DND-41 (cell line): ENCODE results near the gene CAMK2A.

Experiments
- ATAC-seq: fragments of 200-7000 bp; cut with Tn5 transposase; 3 replicates; pipeline ENCODE4 v1.9.1; 2021; ENCODE audit warnings: low read depth; ENCODE audit not compliant: insufficient read depth
- DNase-seq: peaks from one replicate; pipeline ENCODE4 v3.0.0-alpha.2; 2020
- H2AFZ ChIP-seq: 2 replicates; pipeline ENCODE4 v1.6.0; 2012; ENCODE audit warnings: low read depth, low read length
- H3K27ac ChIP-seq: 2 replicates; pipeline ENCODE4 v1.5.1; 2012; ENCODE audit warnings: low read length, inconsistent platforms
- H3K27me3 ChIP-seq: fragments of 200-600 bp; sonication (generic); 2 replicates; pipeline ENCODE4 v1.6.0; 2012; ENCODE audit warnings: low read length, mild to moderate bottlenecking, inconsistent platforms; ENCODE audit not compliant: insufficient read depth, poor library complexity
- H3K36me3 ChIP-seq: 2 replicates; pipeline ENCODE4 v1.5.1; 2012; ENCODE audit warnings: low read length, inconsistent platforms; ENCODE audit not compliant: insufficient read depth
- H3K4me1 ChIP-seq: 2 replicates; pipeline ENCODE4 v1.5.1; 2012; ENCODE audit warnings: mild to moderate bottlenecking, low read length; ENCODE audit not compliant: insufficient read depth
- H3K4me2 ChIP-seq: 2 replicates; pipeline ENCODE4 v1.6.0; 2012; ENCODE audit warnings: mild to moderate bottlenecking, moderate library complexity, low read length, inconsistent platforms; ENCODE audit not compliant: insufficient read depth
- H3K4me3 ChIP-seq, 2 experiments: fragments of 200-600 bp in 1 of 2; shearing (Covaris generic) in 1 of 2; 2 replicates each; pipeline ENCODE4 v1.5.1; 2012 to 2016; ENCODE audit warnings: inconsistent platforms in 2 of 2, low read length in 2 of 2, mild to moderate bottlenecking in 2 of 2, low read depth in 1 of 2, moderate library complexity in 1 of 2
- H3K79me2 ChIP-seq: 2 replicates; pipeline ENCODE4 v1.6.0; 2012; ENCODE audit warnings: low read length, inconsistent platforms; ENCODE audit not compliant: insufficient read depth
- H3K9ac ChIP-seq: 2 replicates; pipeline ENCODE4 v1.6.0; 2012; ENCODE audit warnings: low read depth, mild to moderate bottlenecking, inconsistent platforms, low read length, moderate library complexity
- H3K9me3 ChIP-seq: 2 replicates; pipeline ENCODE4 v1.5.1; 2012; ENCODE audit warnings: low read length, moderate library complexity, mild to moderate bottlenecking, inconsistent platforms; ENCODE audit not compliant: insufficient read depth, severe bottlenecking
- H4K20me1 ChIP-seq: 2 replicates; pipeline ENCODE4 v1.6.0; 2012; ENCODE audit warnings: low read length; ENCODE audit not compliant: insufficient read depth
- EZH2 ChIP-seq: IDR thresholded peaks from 3 replicates; pipeline ENCODE4 v1.6.1; 2012; ENCODE audit warnings: borderline replicate concordance, low read depth, mild to moderate bottlenecking, moderate library complexity, low read length, inconsistent platforms; ENCODE audit not compliant: severe bottlenecking
- TF ChIP-seq, protein P1 (sequence below): IDR thresholded peaks from 2 replicates; pipeline ENCODE4 v1.5.1; 2012; ENCODE audit warnings: borderline replicate concordance, low read length, moderate library complexity, mild to moderate bottlenecking; ENCODE audit not compliant: poor library complexity, severe bottlenecking; ENCODE audit errors: extremely low read depth

CAMK2A gene

DNA sequence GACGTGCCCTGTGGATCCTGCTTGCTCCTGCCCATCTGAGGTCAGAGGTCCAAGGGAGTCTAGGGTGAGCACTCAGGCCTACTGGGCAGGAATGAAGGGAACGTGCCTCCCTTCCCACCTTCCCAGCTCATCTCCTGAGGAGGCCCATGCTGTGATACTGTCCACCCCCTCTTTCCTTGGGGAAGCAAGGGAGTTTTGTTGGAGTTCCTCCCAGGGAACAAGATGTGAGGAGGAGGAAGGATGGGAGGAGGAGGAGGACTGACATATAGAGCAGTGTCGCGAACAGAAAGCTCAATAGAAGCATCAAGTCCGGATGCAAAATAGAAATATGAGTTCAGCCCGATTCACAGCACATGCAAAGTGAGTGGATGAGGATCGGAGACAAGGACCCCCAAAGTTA, 58.7 kb downstream of the CAMK2A start:
- ATAC-seq (no peak), DNase-seq (no peak)
- Histone ChIP-seq H4K20me1 (peaks cover 7% of the 10 kb centered on the region; the same call in 1 of the 2 replicates), H3K4me2 (no peak overlapping the region), H3K36me3 (no peaks in the 10 kb centered on the region), H3K4me1 (no peaks in the 10 kb centered on the region), H3K27ac (no peak overlapping the region), H3K9ac (no peak overlapping the region), H2AFZ (no peak overlapping the region), H3K9me3 (no peaks in the 10 kb centered on the region), H3K4me3 (no peak overlapping the region), H3K27me3 (peaks cover 11% of the 10 kb centered on the region), H3K79me2 (no peaks in the 10 kb centered on the region)
- TF ChIP-seq EZH2 = no peak
- TF ChIP-seq, protein P1, sequence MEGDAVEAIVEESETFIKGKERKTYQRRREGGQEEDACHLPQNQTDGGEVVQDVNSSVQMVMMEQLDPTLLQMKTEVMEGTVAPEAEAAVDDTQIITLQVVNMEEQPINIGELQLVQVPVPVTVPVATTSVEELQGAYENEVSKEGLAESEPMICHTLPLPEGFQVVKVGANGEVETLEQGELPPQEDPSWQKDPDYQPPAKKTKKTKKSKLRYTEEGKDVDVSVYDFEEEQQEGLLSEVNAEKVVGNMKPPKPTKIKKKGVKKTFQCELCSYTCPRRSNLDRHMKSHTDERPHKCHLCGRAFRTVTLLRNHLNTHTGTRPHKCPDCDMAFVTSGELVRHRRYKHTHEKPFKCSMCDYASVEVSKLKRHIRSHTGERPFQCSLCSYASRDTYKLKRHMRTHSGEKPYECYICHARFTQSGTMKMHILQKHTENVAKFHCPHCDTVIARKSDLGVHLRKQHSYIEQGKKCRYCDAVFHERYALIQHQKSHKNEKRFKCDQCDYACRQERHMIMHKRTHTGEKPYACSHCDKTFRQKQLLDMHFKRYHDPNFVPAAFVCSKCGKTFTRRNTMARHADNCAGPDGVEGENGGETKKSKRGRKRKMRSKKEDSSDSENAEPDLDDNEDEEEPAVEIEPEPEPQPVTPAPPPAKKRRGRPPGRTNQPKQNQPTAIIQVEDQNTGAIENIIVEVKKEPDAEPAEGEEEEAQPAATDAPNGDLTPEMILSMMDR = no peak

DNA sequence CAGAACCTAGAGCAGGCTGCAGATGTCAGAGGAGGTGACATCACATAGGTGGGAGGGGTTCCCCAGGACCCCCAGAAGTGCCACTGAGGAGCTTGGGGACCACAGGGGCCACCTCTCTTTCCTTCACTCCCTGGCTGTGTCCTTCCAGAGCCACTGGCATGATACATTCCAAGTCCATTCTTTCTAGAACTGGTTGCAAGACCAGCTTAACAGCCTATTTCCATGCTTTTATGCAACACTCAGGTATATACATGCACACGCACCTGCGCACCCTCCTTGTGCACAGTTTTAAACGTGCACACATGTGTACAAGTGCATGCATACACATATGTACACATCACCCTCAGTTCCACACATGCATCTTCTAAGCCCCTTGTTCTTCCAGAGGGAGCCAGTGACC, 60.0 kb downstream of the CAMK2A start:
- Histone ChIP-seq H3K27ac (no peak overlapping the region), H2AFZ (no peak overlapping the region), H3K9ac (no peak overlapping the region), H3K27me3 (peaks cover 15% of the 10 kb centered on the region), H3K79me2 (no peaks in the 10 kb centered on the region), H4K20me1 (peaks cover 7% of the 10 kb centered on the region; the same call in 1 of the 2 replicates), H3K36me3 (no peaks in the 10 kb centered on the region), H3K4me1 (no peaks in the 10 kb centered on the region), H3K9me3 (no peaks in the 10 kb centered on the region), H3K4me3 (no peak overlapping the region), H3K4me2 (no peak overlapping the region)
- DNase-seq (no peak), ATAC-seq (no peak)
- TF ChIP-seq EZH2 = no peak
- TF ChIP-seq, protein P1 = no peak

DNA sequence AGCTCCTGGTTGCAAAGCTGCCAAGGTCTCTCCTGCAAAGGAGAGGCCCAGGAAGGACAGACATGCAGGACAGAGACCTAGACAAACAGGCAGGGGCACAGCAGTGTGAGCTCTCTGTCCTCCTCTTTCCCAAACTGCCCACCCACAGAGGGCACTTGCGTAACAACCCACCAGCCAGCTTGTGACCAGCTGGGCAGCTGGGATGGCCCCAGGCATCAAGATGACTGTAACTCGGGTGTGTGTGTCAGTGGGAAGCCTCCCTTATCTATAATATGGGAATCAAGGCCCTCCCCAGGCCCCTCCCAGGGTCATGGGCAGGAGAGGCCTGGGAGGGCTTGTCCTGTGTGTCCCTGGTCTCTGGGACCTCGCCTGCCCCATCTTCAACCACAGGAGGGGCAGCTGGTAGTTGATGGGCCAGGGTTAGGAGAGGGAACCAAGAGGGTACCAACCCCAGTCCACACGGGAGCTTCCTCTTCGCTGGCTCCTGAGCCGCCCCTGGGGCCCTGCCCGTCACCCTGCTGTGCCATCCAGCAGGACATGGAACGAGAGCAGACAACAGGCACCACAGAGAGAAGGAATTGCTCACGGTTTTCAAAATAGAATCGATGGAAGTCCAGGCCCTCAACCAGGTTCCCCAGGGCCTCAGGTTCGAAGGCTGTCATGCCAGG, 61.8 kb downstream of the CAMK2A start:
- H4K20me1 ChIP-seq = peaks cover 7% of the 10 kb centered on the region; the same call in 1 of the 2 replicates
- no peak for DNase-seq
- no peak overlapping the region for H2AFZ ChIP-seq
- TF ChIP-seq, protein P1 = no peak
- no peak for TF ChIP-seq EZH2
- no peaks in the 10 kb centered on the region for H3K79me2 ChIP-seq
- H3K4me2 ChIP-seq = no peak overlapping the region
- no peaks in the 10 kb centered on the region for H3K36me3 ChIP-seq
- H3K27ac ChIP-seq = no peak overlapping the region
- no peaks in the 10 kb centered on the region for H3K4me1 ChIP-seq
- no peak overlapping the region for H3K9ac ChIP-seq
- no peaks in the 10 kb centered on the region for H3K9me3 ChIP-seq
- no peak overlapping the region for H3K4me3 ChIP-seq
- peaks cover 19% of the 10 kb centered on the region for H3K27me3 ChIP-seq
- no peak for ATAC-seq

DNA sequence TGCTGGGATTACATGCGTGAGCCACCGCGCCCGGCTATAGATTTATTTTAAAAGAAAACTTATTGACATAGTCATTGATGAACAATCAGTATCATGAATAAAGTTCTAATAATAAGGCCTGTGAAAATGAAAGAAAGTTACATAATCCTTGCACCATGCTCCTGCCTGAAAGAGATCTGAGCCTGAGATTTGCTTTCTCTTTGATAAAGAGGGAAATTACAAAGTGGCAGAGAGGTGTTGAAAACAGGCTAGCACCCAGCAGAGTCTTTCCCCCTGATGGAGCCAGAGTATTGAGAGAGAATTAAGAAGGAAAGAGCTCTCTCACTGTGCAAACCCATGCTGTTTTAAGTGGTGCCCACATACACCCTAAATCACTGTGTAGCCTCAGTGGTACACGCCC, 62.5 kb downstream of the CAMK2A start:
- no peak for ATAC-seq
- H3K27ac ChIP-seq = no peak overlapping the region
- H3K4me2 ChIP-seq = no peak overlapping the region
- no peak for DNase-seq
- H4K20me1 ChIP-seq = peaks cover 7% of the 10 kb centered on the region; the same call in 1 of the 2 replicates
- no peak overlapping the region for H2AFZ ChIP-seq
- TF ChIP-seq, protein P1 = no peak
- no peak for TF ChIP-seq EZH2
- H3K4me1 ChIP-seq = no peaks in the 10 kb centered on the region
- no peaks in the 10 kb centered on the region for H3K79me2 ChIP-seq
- no peaks in the 10 kb centered on the region for H3K9me3 ChIP-seq
- peaks cover 19% of the 10 kb centered on the region for H3K27me3 ChIP-seq
- no peaks in the 10 kb centered on the region for H3K36me3 ChIP-seq
- H3K4me3 ChIP-seq = no peak overlapping the region
- H3K9ac ChIP-seq = no peak overlapping the region
